ENCODE results near the gene STXBP2. TPM values are rescaled to one million over a fixed set of nuclear protein-coding genes. Genes with fewer than 3 reads are reported as not detected.

Gene STXBP2
- total RNA-seq, 1 experiment from 2014 or later: 133 TPM

- intact Hi-C loops (cut with micrococcal nuclease): loop anchor here (1.0 kb wide), 2 partner anchors 28 to 147 kb away; partner anchors contain the start of gene TRAPPC5
- ChIA-PET CTCF (interaction anchor here (0.5 to 1.7 kb wide), 5 partner anchors 11 to 104 kb away, joined by 3 to 11 read pairs (median 4); partner anchors contain the start of gene TRAPPC5), POLR2A (ENCODE audit: unreplicated experiment) (interaction anchor here (0.6 kb wide), 1 partner anchor 146 kb away, joined by 8 read pairs; no protein-coding TSS in a partner anchor)
- Histone ChIP-seq H3K79me2 (ENCODE audit: low read length) (no peaks in the 10 kb centered on the region), H3K9me3 (ENCODE audit: low read length) (no peaks in the 10 kb centered on the region), H3K4me3 (ENCODE audit: low read length) (peak overlapping the region; percentile 23; the same call in 1 of the 2 replicates), H3F3A (ENCODE audit: low read length, unreplicated experiment) (no peaks in the 10 kb centered on the region), H3K9ac (ENCODE audit: low read length) (no peak overlapping the region), H3K4me2 (ENCODE audit: low read length) (peak overlapping the region; percentile 70), H2AFZ (ENCODE audit: low read length) (peak overlapping the region; percentile 60), H3K27me3 (ENCODE audit: low read length) (no peaks in the 10 kb centered on the region), H3K4me1 (ENCODE audit: insufficient read depth, low read length) (peaks cover 3% of the 10 kb centered on the region; the same call in 1 of the 2 replicates), H3K36me3 (ENCODE audit: low read depth, low read length) (0 out of 2 replicates have a peak, but pooled peaks cover 2% of the 10 kb centered on the region), H3K27ac (ENCODE audit: low read length) (no peak overlapping the region), H3K9me2 (replicated peaks; ENCODE audit: low read length) (no peaks in the 10 kb centered on the region), H4K20me1 (ENCODE audit: low read length) (no peaks in the 10 kb centered on the region)
- BruUV-seq (replicated peaks): no TSS peak
- no peak for TF ChIP-seq EZH2phosphoT487 (IDR thresholded peaks at IDR 0.05; ENCODE audit: borderline replicate concordance, low read length)
- TF ChIP-seq, protein P1, sequence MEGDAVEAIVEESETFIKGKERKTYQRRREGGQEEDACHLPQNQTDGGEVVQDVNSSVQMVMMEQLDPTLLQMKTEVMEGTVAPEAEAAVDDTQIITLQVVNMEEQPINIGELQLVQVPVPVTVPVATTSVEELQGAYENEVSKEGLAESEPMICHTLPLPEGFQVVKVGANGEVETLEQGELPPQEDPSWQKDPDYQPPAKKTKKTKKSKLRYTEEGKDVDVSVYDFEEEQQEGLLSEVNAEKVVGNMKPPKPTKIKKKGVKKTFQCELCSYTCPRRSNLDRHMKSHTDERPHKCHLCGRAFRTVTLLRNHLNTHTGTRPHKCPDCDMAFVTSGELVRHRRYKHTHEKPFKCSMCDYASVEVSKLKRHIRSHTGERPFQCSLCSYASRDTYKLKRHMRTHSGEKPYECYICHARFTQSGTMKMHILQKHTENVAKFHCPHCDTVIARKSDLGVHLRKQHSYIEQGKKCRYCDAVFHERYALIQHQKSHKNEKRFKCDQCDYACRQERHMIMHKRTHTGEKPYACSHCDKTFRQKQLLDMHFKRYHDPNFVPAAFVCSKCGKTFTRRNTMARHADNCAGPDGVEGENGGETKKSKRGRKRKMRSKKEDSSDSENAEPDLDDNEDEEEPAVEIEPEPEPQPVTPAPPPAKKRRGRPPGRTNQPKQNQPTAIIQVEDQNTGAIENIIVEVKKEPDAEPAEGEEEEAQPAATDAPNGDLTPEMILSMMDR (conservative IDR thresholded peaks at IDR 0.05; ENCODE audit: low read depth, low read length): peak; percentile 97
- ATAC-seq (peak; percentile 78), DNase-seq (peak; percentile 95)
Observed at GRCh38 chr19:7652061-7652641, 15.2 kb downstream of the STXBP2 start.

DNA sequence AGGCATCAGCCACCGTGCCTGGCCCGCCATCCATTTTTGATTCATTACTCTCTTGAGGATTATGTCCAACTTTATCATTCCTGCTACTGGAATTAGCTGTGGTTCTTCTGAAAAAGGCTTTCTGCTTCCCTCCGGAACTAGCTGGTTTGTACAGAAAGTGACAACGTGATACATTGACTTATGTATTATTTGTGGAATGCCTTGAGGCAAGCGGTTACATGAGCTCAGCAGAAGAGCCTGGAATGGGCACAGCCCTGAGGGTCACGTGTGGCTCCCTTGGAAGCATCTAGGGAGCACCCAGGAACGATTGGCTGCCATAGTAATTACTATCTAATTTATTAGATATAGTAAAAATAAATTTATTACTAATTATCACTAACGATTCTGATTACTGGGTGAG, 17.5 kb downstream of the STXBP2 start:
- H3K4me1 ChIP-seq (ENCODE audit: insufficient read depth, low read length): peaks cover 3% of the 10 kb centered on the region; the same call in 1 of the 2 replicates
- POLR2A ChIA-PET (ENCODE audit: unreplicated experiment): interaction anchor here (0.5 kb wide), 1 partner anchor 128 kb away, joined by 3 read pairs; no protein-coding TSS in a partner anchor
- H2AFZ ChIP-seq (ENCODE audit: low read length): no peak overlapping the region
- H3K27me3 ChIP-seq (ENCODE audit: low read length): no peaks in the 10 kb centered on the region
- no peak overlapping the region for H3K4me3 ChIP-seq (ENCODE audit: low read length)
- H4K20me1 ChIP-seq (ENCODE audit: low read length): no peaks in the 10 kb centered on the region
- no peak for TF ChIP-seq EZH2phosphoT487 (IDR thresholded peaks at IDR 0.05; ENCODE audit: borderline replicate concordance, low read length)
- no peak for TF ChIP-seq EZH2 (IDR thresholded peaks at IDR 0.05; ENCODE audit: low read length, unreplicated experiment)
- TF ChIP-seq, protein P1 (conservative IDR thresholded peaks at IDR 0.05; ENCODE audit: low read depth, low read length): no peak
- no peak overlapping the region for H3K9ac ChIP-seq (ENCODE audit: low read length)
- no peak for ATAC-seq
- H3K9me2 ChIP-seq (replicated peaks; ENCODE audit: low read length): no peaks in the 10 kb centered on the region
- no peak overlapping the region for H3K4me2 ChIP-seq (ENCODE audit: low read length)
- no peak for DNase-seq
- intact Hi-C loops (cut with micrococcal nuclease): no loop called here
- CTCF ChIA-PET: no interaction called here
- H3K27ac ChIP-seq (ENCODE audit: low read length): no peak overlapping the region
- no peaks in the 10 kb centered on the region for H3K36me3 ChIP-seq (ENCODE audit: low read depth, low read length)
- no peaks in the 10 kb centered on the region for H3K79me2 ChIP-seq (ENCODE audit: low read length)
- no TSS peak for BruUV-seq (replicated peaks)
- no peaks in the 10 kb centered on the region for H3F3A ChIP-seq (ENCODE audit: low read length, unreplicated experiment)
- H3K9me3 ChIP-seq (ENCODE audit: low read length): no peaks in the 10 kb centered on the region

DNA sequence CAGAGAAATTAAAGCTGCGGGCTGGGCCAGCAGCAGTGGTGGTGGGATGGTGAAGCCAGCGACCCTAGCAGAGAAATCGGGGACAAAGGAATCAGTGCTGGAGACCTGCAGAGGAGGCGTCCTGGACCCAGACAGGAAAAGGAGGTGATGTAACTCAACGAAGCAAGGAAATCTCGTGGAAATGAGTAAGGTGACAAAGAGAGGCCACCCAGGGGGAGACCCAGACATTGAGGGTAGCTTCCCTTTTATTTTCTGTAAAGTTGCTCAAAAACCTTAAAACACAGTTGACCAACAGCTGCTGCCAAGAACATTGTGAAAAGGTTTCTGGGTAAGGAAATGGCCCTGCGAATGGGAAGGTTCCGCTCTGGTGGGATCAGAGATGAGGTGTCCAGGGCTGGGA, 18.7 kb downstream of the STXBP2 start:
- Histone ChIP-seq H4K20me1 (ENCODE audit: low read length) (no peaks in the 10 kb centered on the region), H3K79me2 (ENCODE audit: low read length) (no peaks in the 10 kb centered on the region), H3F3A (ENCODE audit: low read length, unreplicated experiment) (no peaks in the 10 kb centered on the region), H3K4me2 (ENCODE audit: low read length) (no peak overlapping the region), H3K4me1 (ENCODE audit: insufficient read depth, low read length) (peaks cover 3% of the 10 kb centered on the region; the same call in 1 of the 2 replicates), H3K4me3 (ENCODE audit: low read length) (no peak overlapping the region), H3K27me3 (ENCODE audit: low read length) (no peaks in the 10 kb centered on the region), H2AFZ (ENCODE audit: low read length) (no peak overlapping the region), H3K9ac (ENCODE audit: low read length) (no peak overlapping the region), H3K9me2 (replicated peaks; ENCODE audit: low read length) (no peaks in the 10 kb centered on the region), H3K27ac (ENCODE audit: low read length) (no peak overlapping the region), H3K36me3 (ENCODE audit: low read depth, low read length) (no peaks in the 10 kb centered on the region), H3K9me3 (ENCODE audit: low read length) (no peaks in the 10 kb centered on the region)
- no peak for ATAC-seq
- intact Hi-C loops (cut with micrococcal nuclease): no loop called here
- TF ChIP-seq, protein P1 (conservative IDR thresholded peaks at IDR 0.05; ENCODE audit: low read depth, low read length): no peak
- TF ChIP-seq EZH2 (IDR thresholded peaks at IDR 0.05; ENCODE audit: low read length, unreplicated experiment) (no peak), EZH2phosphoT487 (IDR thresholded peaks at IDR 0.05; ENCODE audit: borderline replicate concordance, low read length) (no peak)
- DNase-seq: no peak
- ChIA-PET CTCF (no interaction called here), POLR2A (ENCODE audit: unreplicated experiment) (no interaction called here)
- no TSS peak for BruUV-seq (replicated peaks)

Data from PC-3 (cell line).